GM19099 (cell line): ENCODE data around the gene MAGIX.

Source experiments
- POLR2A ChIP-seq: IDR thresholded peaks from 3 replicates; pipeline ENCODE4 v1.6.1; 2011; ENCODE audit warnings: low read depth; ENCODE audit not compliant: insufficient read length; ENCODE audit errors: extremely low read depth

The MAGIX gene

DNA sequence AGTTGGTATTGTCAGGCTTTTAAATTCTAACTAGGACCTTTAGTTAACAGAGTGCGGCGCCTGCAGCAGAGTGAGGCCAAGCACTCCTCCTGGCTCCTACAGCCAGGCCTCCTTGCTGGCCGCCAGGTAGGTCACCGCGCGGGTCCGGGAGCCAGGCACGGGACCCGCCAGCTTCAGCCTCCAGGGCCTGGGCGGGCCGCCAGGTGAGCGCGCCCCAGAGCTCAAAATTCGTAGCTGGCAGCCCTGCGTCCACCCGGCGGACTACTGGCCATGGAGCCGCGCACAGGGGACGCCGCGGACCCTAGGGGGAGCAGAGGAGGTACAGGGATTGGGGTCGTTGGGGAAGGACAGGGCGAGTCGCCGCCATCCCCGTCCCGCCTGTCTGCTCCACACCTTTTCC lies at the start of gene MAGIX:
MAGIX (plus strand) TSS at position 139 of the 400 bp plus-strand sequence; CDS start at position 271, 132 bp downstream.
- TF ChIP-seq POLR2A: no peak

DNA sequence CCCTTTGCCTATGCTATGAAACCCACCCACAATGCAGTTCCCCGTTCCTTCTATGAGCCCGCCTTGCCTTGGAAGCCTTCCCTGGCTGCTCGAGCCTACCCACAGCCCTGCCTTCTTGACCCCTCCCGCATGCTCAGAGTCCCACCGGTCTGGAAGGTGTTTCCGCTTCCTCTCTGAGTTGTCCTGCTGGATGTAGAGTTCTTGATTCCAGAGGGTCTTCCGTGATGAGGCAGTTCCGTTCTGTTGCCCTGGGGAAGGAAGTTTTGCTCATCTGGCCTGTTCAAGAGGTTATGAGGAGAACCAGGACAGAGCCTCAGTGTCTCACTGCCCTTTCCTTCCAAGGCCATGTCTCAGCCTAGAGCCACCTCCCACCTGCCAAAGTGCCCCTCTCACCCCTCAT lies 46.5 kb upstream of the MAGIX start:
- TF ChIP-seq POLR2A: no peak

DNA sequence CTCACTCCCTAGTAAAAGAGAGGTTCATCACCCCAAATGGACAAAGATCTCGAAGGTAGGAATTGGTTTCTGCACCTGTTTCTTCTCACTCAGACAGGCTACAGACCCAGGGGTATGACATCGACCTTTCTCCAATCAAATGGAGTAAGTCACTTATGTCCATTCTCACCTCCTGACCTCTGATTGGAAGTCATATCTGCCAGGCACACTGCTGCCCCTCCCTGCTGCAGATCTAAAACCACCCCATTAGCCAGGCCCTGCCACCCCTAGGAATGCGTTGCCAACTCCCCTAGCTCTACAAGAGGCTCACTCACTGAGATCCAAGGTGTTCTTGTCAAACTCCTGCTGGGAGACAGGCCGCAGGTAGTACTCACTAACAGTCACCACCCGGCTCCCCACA lies 45.8 kb upstream of the MAGIX start:
- no peak for TF ChIP-seq POLR2A

DNA sequence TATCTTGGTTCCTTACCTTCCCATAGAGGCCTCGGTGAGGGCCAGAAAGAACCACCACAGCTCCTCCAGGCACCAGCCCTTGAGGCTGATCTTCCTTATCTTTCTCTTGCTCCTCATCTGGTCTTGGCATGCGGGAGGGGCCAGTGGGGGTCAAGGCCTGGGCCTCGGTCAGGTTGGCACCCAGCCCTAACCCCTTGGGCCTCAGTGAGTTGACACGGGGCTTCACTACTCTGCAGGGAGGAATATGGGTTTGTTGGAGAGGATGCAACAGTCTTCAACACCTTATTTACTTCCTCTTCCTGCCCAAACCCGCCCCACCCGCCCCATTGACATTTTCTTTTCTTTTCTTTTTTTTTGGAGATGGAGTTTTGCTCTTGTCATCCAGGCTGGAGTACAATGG lies 45.0 kb upstream of the MAGIX start:
- TF ChIP-seq POLR2A: no peak

DNA sequence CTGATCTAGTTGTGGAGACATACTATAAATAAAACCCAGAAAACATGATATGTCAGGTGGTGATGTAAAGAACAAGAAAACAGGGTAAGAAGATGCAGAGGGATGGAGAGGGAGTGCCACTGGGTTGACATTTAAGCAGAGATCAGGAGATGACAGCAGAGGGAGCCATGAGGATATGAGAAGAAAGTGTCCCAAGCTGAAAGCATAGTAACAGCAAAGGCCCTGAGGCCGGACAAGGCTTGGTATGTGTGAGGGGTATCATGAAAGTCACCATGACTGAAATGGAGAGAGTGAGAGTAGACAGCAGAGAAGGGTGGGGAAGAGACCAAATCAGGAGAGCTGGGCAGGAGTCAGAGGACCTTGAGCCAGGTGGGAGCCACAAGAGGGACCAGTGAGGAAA lies 42.5 kb upstream of the MAGIX start:
- no peak for TF ChIP-seq POLR2A

DNA sequence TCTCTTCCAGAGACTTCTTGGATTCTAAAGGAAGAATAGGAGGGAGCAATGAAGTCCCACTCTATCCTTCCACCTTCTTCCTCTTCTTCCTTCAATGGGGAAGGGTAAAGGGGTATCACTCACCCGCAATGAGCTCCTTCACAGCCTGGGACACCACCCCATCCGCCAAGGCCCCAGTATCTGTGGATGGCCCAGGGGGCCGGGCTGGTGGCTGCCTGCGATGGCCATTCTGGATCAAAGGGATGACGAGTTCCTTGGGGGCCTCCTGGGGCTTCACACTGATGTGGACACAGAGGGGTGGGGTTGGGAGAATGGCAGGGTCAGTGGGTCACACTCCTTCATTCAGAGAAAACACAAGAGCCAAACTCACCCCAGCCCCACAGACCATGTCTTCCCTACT lies 40.1 kb upstream of the MAGIX start:
- TF ChIP-seq POLR2A: no peak

DNA sequence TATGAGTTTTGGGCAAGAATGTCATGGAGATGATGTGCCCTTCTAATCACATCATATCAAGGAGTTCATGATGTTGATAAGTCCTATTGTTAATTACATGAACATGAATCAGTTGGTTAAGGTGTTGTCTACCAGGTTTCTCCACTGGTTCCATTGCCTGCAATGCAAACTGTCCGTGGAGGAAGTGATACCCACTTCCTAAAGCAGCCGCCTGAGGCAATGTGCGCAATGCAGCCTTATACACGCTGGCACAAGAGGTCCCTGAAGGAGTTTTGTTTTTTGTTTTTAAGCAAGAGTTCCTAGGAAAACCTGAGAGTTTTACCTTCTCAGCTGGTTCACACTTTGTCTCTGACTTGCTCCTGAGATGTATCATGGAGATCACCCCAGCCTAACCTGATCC lies 33.1 kb upstream of the MAGIX start:
- TF ChIP-seq POLR2A: no peak

DNA sequence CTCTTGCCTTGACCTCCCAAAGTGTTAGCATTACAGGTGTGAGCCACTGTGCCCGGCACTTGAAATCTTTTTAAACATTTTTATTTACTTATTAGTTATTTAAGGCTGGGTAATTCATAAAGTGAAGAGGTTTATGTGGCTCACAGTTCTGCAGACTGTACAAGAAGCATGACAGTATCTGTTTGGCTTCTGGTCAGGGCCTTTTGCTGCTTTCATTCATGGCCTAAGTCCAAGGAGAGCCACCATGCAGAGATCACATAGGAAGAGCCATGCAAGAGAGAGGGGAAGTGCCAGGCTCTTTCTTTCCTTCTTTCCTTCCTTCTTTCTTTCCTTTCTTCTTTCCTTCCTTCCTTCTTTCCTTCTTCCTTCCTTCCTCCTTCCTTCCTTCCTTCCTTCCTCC lies 28.8 kb upstream of the MAGIX start:
- no peak for TF ChIP-seq POLR2A

DNA sequence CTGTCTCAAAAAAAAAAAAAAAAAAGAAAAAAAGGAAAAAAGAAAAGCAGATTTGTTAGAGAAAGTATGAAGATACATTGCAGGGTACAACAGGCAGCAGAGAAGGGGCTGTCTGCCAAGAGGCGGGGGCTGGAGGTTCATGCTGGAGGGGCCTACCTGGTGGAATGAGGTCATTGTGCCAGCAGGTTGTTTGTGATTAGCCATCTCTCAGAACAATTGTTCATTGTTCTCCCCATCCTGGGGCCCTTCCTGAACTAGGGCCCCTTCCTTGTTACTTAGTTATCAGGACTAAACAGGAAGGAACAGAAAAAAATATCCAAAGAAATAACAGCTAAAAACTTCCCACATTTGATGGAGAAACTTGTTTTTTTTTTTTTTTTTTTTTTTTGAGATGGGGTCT lies 25.1 kb upstream of the MAGIX start:
- no peak for TF ChIP-seq POLR2A

DNA sequence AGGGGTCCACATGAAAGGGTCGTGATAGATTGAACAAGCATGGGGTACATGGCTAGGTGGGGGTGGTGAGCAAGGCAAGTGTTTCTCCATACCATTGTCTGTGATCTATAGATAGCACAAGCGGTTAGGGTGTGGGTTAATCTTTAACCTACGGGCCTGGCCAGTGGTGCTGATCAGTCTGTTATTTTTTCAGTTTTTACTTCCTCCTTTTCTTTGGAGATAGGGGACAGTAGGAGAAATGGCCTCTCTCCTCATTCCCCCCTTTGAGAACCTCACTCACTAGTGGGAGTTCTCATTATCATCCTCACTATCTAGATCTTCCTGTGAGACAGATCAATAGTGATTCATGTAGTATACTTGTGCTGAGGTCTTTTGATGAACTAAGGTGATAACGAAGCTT lies 22.8 kb upstream of the MAGIX start:
- no peak for TF ChIP-seq POLR2A

DNA sequence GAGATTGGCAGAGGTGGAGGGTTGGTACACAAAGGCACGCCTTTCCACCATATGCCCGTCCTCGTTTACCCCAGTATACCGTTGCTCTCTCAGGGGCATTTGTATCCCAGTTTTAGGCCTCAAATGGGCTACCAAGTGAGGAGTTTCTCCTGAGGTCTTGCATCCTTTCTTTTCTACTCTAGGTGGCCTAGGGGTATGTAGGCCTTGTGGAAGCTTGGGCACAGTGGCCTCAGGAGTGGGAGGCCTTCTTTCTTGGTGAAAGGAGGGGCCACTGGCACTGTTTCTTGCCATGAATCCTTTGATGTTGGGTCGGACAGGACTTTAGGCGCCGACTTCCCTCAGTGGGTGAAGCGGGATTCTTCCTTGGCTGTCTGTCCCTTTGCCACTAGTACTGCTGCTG lies 15.3 kb upstream of the MAGIX start:
- TF ChIP-seq POLR2A: no peak

DNA sequence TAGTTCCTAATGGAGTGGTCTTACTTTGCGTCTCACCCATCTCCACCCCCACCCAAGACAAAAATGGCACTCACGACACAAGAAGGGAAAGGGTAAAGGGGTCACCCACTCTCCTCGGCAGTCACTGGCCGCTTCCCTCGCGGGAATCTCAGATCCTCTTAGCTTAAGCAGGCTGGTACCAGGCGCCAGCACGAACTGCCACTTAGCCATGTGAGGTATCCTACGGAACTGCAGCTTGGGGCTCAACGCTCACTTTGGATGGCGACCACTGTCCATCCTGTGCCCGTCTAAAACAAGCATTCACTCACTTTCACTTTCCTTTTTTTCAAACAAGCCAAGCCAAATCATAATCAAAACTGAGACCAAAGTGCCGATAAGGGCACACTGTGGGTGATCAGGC lies 14.6 kb upstream of the MAGIX start:
- no peak for TF ChIP-seq POLR2A

DNA sequence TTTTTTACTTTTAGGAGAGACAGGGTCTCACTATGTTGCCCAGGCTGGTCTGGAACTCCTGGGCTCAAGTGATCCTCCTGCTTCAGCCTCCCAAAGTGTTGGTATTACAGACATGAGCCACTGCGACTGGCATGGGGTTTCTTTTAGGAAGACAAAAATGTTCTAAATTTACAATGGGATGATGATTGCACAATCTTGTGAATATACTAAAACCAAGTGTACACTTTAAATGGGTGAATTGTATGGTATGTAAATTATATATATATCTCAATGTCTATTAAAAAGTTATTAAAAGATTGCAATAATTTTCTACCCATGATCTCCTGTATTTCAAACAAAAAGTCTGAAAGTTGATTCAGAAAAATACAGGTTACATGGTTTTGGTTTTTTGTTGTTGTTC lies 9.1 kb upstream of the MAGIX start:
- no peak for TF ChIP-seq POLR2A

DNA sequence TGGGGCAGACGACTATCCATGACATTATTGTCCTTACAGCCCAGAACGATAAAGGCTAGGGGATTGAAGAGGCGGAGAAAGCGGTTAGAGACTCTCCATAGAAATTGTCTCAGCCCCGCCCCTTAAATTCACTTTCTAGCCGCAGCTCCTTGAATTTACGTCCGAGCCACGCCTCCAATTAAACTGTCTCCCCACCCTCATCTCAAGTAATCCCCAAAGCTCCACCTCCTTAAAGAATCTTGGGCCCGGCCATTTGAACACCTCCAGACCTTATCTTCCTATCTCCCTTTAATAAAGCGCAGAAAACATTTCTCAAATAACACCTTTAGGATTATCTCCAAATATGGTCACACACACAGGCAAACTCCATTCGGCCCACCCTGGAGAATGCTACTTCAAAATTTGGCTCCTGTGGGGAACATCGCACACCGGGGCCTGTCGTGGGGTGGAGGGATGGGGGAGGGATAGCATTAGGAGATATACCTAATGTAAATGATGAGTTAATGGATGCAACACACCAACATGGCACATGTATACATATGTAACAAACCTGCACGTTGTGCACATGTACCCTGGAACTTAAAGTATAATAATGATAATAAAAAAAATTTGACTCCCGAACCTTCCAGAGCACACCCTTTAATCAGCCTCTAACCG lies 7.2 kb upstream of the MAGIX start:
- no peak for TF ChIP-seq POLR2A

DNA sequence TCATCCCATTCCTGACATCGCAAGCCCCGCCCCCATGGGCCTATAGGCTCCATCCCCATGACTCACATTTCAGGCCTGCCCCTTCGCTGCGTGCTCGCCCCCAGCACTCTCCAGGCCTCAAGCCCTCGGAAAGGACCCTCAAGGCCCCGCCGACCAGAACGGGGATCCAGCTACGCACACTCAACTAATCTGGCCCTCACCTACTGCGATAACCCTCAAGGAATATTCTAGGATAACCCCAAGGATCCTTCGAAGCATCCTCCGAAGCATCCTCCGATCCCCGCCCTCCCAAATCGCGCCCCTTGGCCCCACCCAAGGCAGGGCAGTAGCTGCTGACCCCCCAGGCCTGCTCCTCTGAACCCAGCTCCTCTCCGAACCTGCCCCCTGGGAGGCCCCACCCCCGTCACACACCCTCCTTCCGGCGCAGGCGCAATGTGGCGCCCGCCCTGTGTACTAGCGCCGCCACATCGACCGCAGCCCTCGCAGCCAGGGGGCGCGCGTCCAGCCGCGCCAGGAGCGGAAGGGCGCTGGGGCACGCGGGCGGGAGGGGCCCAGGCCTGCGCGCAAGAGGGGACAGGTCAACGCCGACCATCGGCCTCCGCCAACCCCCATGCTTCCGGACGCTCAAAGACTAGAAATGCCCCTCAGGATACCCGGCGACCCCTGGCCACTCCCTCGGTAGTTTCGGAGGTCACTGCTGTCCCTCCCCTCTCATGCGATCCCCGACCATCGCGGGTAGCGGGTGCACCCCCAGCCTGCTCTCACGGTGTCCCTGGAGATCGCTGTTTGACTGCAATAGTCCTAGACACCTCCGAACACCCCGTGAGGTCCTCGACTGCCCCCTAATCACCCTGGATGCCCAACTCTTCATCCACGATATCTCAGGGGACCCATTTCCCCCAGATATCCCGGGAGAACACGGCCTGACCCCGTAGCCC lies 6.4 kb upstream of the MAGIX start:
- TF ChIP-seq POLR2A: no peak

DNA sequence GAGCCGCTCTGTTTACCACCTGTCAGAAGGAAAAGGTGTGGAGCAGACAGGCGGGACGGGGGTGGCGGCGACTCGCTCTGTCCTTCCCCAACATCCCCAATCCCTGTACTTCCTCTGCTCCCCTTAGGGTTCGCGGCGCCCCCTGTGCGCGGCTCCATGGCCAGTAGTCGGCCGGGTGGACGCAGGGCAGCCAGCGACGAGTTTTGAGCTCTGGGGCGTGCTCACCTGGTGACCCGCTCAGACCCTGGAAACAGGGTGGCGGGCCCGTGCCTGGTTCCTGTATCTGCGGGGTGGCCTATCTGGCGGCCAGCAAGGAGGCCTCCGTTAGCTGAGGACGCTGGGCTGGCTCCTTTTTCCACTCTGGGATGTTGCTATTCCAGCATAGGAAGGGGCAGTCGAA lies 5.4 kb upstream of the MAGIX start:
- no peak for TF ChIP-seq POLR2A
